GM18867 (cell line): Measurements from ENCODE around the gene MAGOH.
"Not testable (repeated sequence)": the region's sequence is repeated elsewhere in the genome, so short reads cannot be mapped to it uniquely, and the experiment has no call there.

Source experiments
- ATAC-seq: cut with Tn5 transposase; IDR thresholded peaks from one replicate; pipeline ENCODE4 v1.9.1; 2021; ENCODE audit warnings: mild to moderate bottlenecking, moderate library complexity; ENCODE audit not compliant: unreplicated experiment

MAGOH gene

GRCh38 chr1:53238197-53239155, at the start of gene MAGOH:
TSS of gene MAGOH (minus strand) at chr1:53238518. CDS start at chr1:53238448, 70 bp downstream.
- ATAC-seq = peak; percentile 93

GRCh38 chr1:53286955-53287354, 48.6 kb upstream of the MAGOH start:
- ATAC-seq = no peak

- no peak for ATAC-seq
Observed at GRCh38 chr1:53285969-53286760, 47.8 kb upstream of the MAGOH start.

- no peak for ATAC-seq
Observed at GRCh38 chr1:53285546-53285945, 47.2 kb upstream of the MAGOH start.

GRCh38 chr1:53284224-53285020, 46.1 kb upstream of the MAGOH start:
- ATAC-seq = no peak

- ATAC-seq = not testable (repeated sequence)
Observed at GRCh38 chr1:53283156-53283555, 44.8 kb upstream of the MAGOH start.

DNA sequence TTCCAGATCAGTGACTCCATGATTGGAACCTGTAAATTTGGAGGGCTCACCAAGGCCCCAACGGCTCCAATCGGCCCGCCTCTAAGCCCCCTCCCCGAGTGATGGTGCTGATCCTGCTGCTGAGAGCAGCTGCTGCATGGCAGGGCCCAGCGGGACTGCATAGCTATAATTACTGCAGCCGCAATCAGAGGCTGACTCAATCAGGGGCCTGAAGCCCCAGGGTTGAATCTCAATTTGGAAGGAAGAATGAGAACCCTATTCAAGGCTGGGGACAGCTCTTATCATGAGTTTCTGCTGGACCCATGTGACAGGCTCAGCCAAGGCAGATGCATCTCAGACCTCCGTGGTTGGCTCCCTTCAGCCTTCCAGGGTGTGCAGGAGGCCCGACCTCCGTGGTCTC, 42.8 kb upstream of the MAGOH start:
- no peak for ATAC-seq

GRCh38 chr1:53280496-53280895, 42.2 kb upstream of the MAGOH start:
- no peak for ATAC-seq

- ATAC-seq = no peak
Observed at GRCh38 chr1:53279296-53280200, 41.2 kb upstream of the MAGOH start.

DNA sequence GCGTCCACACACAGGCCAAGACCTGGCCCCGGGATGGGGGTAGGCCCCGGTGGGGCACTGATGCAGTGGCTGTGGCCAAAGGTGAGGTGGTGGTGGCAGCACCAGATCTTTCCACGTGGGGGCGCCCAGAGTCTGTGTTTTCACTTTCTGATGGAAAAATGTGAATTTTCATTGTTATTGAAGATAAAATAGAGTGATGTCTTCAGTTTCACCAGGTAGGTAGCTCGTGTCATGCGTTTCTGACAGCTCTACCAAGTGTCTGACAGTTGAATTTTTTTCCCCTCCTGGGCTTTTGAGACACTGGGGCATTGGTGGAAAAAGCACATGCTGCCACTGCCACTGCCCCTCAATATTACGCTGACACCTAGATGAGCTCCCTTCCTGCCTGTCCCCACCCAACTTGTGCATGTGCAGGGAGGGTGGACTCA, 40.0 kb upstream of the MAGOH start:
- no peak for ATAC-seq

DNA sequence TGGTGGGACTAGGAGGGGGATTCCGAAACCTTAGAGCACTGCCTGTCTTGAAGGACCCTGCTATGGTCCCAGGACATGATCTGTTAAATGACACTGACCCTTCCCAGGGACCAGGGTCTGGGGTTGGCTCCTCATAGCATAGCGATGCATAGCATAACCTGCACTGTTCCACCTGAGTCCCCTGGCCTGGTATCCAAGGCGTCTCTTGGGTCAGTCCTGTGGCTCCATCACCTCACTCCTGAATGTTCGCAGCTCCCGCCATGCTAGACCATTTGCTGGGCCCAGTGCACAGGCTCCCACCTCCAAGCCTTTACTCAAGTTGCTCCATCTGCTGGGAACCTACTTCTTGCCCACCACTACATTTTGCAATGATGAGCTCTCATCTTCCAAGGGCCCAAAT, 39.0 kb upstream of the MAGOH start:
- no peak for ATAC-seq

DNA sequence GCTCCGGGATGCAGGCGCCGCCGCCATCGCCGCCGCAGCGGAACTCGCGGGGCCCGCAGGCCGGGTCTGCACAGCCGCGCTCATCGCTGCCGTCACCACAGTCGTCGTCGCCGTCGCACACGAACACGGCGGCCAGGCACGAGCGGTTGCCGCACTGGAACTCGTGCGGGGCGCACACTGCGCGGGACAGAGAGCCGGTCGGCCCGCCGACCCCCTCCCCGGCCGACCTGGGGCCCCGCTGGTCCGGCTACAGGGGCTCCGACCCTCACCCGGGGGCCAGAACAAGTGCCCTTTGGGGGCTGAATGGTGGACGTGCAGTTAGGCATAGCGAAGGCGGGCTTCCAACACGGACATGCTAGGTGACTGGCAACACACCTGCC, 38.6 kb upstream of the MAGOH start:
- ATAC-seq = no peak

GRCh38 chr1:53276153-53276901, 38.0 kb upstream of the MAGOH start:
- ATAC-seq = no peak

GRCh38 chr1:53275566-53275965, 37.2 kb upstream of the MAGOH start:
- no peak for ATAC-seq

GRCh38 chr1:53274541-53275185, 36.3 kb upstream of the MAGOH start:
- no peak for ATAC-seq

DNA sequence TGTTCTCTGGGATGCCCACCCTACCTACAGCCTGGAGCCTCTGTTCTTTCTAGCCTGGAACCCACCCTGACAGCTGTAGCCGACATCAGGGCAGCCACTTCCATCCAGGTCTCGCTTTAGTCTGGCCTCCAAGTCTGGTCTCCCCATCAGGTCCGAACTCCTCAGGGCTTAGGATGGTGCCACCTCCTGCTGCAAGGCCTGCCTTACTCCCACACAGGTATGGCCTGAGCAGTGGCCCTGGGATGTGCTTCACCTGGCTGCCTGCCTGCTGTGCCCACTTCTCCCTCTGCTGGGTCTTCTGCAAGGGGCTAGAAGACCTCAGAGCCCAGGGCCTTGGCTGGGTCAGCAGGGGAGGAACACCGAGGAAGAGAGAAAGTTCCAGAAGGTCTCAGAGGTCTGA, 35.7 kb upstream of the MAGOH start:
- no peak for ATAC-seq

DNA sequence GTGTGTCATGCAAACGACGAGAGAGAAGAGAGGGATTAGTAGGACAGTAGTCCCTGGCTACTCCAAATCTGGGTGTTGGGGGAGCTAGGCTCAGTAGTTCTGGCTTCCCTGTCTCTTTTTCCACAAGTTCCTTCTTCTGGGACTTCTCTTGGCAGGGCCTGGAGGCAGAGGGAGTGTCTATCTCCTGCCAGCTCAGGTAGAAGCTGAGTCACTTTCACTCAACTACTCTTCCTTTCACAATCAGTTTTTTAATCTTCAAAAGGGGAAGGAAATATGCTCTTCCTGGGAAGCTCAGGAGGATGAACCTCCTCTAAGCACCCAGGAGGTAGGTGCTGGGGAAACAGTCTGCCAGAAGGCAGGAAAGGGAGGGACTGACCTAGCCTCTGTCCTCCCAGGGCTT, 35.2 kb upstream of the MAGOH start:
- ATAC-seq = no peak

DNA sequence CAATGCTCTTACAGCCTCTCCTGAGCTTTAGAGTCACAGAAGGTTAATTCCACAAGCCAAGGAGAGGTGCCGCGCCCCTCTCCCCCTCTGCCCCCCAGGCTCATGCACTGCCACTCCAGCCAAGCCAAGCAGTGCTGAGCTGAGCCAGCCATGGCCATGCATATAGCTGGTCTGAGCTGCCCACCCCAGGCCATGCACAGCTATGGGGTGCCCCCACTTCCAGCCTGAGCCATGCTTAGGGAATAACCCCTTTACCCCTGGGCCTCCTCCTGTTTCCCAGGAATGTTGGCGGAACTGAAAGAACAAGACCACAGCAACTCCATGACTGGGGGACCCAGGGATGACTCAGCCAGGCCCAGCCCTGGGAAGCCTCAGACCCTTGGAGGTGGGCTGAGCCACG, 34.0 kb upstream of the MAGOH start:
- no peak for ATAC-seq
